SH-SY5Y (cell line): ENCODE results near the gene HEPACAM.

Source experiments
- GATA2 ChIP-seq: IDR thresholded peaks from 2 replicates; pipeline ENCODE4 v1.6.1; 2011; ENCODE audit warnings: mild to moderate bottlenecking, low read depth, low read length
- GATA3 ChIP-seq: IDR thresholded peaks from 2 replicates; pipeline ENCODE4 v1.6.1; 2011; ENCODE audit warnings: low read depth, mild to moderate bottlenecking, low read length, moderate library complexity

The HEPACAM gene

DNA sequence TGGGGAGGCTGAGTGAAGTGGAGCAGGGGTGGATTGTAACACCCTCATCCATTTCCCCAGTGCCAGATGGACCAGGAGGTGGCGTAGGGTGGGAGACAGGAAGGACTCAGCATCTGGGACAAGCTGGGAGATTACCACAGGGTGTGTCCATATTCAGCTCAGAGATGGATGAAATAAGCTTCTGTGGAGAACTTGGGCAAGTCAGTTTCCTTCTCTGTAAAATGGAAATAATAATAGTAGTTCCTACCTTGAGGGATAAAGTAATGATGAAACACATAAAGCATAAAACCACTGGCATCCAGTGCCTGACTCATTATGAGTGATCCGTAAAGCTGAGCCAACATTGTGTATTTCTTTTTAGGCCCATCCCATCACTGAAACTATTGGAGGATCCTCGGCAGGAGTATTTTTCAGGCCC lies 37.6 kb downstream of the HEPACAM start:
- TF ChIP-seq GATA3 (no peak), GATA2 (no peak)

DNA sequence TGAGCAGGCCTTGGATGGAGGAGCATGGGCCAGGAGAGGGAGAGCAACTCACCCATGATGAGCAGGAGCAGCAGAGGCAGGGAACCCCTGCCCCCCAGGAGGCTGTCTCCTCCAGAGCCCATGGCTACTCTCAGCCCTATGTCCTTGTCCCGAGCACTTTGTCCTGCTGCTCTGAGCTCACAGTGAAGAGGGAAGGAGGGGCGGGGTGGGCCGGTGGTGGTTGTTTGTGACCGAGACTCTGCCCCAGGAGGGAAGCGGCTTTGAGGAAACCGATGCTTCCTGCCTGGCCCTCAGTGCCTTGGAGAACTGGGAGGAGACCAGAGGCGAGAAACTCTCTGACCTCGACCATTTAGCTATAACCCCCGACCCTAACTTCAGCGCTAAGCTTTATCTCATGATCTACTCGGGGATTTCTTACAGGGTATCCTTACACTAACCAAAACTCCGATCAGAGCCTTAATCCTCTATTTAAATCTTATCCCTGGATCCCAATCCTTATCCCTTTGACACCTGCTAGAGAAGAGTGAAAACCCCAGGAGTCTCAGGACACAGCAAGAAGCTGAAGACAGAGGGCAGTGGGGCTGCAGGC lies 38.1 kb downstream of the HEPACAM start, which contains the start of gene ROBO4:
Gene ROBO4, minus strand, starts transcription at position 192 of the 589 bp plus-strand sequence. Its CDS starts 70 bp downstream, at position 122.
- TF ChIP-seq GATA2 (no peak), GATA3 (no peak)

DNA sequence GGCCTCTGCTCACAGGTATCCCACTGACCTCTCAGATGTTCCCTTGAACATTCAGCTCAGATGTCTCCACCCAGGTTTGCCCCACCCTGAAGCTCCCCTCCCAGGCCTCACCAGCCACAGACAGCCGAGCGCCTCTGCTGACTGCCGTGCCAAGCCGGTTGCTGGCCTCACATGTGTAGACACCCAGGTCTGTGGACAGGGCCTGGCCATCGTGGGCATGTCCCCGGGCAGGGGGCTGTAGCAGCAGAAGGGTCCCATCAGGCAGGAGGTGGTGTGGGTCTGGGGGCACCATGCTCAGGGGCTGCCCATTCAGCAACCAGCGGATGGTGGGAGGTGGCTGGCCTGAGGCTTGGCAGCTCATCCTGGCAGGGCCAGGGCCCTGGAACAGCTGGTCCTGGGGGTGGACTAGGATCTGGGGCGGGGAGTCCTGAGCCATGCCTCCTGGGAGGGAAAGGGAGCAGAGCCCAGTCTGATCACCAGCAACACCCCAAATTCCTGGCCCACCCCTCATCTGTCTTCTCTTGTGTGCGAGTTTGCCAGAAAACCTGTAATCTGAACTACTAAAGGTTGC lies 38.9 kb downstream of the HEPACAM start:
- TF ChIP-seq GATA2 = no peak
- TF ChIP-seq GATA3 = no peak

DNA sequence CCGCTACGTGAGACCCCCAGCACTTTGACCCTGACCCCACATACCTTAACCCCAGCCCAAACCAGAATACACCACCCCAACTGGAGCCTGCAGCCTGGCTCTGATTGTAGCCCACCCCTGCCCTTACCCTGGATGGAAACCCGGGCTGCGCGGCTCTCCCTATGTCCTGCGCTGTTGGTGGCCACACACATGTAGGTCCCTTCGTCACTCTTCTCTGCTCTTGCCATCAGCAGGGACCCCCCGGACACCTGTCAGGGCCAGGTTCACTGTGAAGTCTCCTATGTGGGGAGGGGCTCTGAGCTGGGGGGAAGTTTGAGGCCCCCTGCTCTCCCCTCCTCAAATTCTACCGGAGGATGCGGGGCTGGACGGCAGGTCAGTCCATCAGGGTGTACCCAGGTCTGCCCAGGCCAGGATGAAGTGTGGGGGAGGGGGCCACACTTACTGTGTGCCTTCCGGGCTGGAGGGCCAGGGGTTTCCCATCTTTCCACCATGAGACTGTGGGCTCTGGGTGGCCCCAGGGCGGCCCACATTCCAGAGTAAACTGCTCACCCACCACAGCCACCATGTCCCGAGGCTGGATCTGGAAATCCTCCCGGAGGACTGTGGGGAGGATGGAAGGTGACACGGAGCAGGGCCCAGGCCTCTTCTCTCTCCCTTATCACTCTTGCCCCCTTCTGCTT lies 39.6 kb downstream of the HEPACAM start:
- no peak for TF ChIP-seq GATA3
- no peak for TF ChIP-seq GATA2

DNA sequence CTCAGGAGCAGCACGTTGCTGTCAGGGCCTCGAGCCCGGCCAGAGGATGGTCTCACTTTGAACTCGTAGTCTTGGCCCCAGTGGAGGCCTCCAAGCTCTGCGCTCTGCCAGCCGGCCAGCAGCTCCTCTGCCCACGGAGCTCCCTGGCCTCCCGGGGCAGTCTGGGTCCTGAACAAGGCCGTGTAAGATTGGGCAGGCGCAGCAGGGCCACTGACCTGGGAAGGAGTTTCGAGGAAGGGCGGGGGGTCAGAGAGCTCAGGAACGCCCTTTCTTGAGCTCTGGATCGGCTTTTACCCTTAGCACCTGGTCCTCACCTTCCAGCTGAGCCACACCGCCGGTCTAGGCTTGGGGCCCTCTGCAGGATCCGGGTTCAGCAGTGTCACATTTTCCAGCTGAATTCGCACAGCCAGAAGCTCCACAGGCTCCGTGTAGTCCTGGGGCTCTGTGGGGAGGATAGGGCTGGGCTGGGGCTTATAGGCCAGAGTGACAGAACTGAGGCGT lies 40.3 kb downstream of the HEPACAM start:
- TF ChIP-seq GATA3 (no peak), GATA2 (no peak)

DNA sequence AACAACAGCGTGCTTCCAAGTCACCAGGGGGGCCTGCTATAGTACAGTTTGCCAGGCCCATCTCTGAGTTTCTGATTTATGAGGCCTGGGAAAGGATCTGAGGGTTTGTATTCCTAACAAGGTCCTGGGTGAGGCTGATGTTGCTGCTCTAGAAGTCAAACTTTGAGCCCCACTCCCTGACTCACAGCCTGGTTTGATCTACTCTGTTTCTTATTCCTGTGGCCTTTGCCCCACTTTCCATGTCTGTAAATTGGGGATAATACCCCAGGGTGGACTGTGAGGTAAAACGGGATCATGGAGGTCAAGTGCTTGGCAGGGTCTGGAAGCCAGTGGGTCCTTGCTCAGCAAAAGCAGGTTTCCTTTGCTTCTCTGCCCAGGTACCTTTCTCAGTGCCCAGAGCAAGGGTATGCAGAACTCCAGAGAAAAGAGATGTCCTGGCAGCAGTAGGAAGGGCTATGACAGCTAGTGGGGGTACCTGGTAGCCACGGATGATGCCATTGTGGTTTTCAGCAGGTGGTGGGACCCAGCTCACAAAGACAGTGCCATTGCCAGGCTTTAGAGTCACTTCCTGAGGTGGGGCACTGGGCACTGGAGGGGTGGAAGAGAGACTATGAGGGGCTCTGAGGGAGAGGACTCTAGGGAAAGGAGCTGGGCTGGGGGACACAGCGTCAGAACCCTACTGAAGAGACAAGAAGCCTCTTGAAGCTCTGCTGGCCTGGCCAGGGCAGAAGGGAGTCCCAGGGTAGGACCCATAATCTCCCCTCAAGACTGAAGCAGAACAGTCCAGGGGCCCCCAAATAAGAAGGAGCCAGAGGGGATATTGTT lies 41.0 kb downstream of the HEPACAM start:
- TF ChIP-seq GATA3 = no peak
- no peak for TF ChIP-seq GATA2

DNA sequence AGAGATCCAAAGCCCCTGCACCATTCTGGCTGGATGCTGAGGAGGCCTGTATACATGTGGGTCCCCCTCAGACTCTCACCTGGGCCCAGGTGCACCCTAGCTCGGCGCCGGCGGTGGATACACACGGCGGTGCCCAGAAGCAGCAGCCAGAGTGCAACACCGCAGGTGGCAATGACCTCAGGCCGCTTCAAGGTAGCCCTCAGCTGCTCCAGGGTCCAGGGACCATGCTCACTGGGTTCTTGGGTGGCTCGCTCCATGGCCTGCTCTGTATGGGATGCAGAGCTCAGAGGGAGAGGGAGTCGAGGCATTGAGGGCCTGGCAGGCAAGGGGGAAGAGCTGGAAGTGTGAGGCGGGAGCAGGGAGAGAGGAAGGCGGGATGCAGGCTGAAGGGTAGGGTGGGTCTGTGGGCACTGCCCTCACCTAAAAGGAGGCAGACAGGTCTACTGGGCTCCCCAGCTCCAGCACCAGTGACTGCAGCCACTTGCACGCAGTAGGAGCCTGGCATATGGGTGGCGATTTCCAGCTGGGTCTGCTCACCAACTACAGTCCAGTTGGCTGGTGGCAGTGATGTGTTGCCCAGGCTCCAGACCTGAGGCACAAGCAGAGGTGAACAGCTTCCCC lies 42.0 kb downstream of the HEPACAM start:
- TF ChIP-seq GATA2 = no peak
- no peak for TF ChIP-seq GATA3

DNA sequence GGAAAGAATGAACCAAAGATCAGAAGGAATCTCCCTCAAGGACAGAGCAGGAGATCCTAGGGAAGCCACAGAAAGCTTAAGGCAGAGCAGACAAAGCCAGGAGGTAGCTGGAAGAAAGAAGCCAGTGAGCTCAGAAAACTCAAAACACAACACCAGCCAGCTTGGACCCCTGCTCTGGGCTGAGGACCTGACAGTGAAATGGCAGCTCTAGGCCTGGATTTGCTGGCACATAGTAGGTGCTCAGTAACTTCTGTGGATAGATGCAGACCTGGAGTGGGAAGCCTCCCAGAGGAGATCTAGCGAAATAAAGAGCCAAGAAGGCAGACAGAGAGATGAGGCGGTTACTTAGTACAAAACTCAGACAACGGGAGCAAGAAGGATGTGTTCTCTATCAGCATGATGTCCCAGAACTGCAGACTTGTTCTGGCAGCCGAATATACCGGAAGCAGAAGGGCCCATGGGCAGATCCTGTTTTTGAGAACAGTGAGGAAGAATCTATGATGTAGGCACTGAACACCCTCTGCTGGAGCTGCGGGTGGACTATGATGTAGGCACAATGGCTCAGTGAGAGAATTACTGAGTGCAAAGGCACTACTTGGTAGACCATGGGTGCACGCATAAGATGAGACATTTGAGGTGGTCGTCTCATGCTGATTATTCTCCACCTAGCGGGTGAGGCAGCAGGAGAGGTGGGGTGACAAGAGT lies 42.9 kb downstream of the HEPACAM start:
- TF ChIP-seq GATA3 (no peak), GATA2 (no peak)

DNA sequence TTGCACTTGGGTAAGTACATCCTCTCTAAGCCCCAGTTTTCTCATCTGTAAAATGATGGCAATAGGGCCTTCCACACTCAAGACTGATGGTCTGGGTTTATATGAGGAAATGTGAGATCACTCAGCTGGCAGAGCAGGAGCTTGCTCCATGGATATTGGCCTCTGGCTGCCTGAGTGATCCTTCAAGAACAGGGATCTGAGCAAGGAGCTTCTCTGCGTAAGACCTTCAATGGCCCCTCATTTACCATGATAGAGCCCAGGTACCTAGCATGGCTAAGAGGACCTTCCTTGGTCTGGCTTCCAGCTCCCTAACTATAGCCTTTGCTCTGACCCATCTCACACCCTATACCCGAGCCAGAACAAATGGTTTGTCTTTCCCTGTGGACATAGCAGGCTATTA lies 43.7 kb downstream of the HEPACAM start:
- TF ChIP-seq GATA3 = no peak
- no peak for TF ChIP-seq GATA2

DNA sequence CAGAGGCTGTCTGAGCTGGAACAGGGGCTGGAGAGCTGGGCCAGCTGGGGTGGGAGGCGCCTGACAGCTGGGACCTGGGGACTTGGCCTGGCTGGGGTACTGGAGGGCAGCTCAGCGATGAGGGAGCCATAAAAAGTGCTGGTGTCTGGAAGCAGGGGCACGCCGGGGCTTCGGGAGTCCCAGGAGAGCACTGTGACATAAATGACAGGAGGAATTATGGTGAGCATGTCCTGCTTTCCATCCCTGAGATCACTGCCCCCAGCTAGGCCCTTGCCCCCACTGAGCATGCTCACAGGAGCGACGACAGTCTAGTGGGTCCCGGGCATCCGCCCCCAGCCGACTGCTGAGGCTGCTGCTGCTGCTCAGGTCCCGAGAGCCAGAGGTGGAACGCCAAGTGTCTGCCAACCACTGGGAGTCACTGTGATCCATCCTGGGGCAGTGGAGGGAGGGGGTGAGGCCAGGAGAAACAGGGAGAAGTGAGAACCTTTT lies 44.4 kb downstream of the HEPACAM start:
- TF ChIP-seq GATA3 = no peak
- no peak for TF ChIP-seq GATA2

DNA sequence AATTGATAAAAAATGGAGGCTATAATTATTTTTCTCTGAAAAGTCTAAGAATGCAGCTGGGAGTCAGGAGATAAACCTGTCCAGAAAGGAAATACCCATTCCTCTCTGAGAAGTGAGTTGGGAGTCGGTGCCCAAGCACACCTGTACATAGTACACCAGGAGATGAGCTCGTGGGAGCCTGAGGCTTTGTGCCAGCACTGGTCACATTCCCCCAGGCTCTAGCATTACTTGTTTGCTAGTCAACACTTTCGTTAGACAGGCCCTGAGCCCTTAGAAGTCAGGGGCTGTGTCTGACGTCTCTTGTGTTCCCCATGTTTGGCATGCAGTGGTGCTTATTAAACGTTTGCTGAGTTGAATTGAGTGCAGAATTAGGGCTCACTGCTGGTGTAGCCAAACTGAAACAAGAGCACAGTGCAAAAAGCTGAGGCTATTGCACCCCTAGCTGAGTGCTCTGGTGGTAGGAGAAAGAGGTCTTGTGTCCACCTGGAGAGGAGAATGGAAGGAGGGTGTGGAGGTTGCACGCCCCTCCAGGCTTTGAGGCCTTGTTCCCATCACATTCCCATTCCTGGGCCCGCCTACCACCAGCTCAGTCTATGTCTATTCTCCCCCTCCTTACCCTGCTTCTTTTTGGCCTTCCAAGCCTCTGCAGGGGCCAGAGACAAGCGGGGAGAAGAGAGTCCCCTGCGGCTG lies 45.0 kb downstream of the HEPACAM start:
- TF ChIP-seq GATA3 (no peak), GATA2 (no peak)

DNA sequence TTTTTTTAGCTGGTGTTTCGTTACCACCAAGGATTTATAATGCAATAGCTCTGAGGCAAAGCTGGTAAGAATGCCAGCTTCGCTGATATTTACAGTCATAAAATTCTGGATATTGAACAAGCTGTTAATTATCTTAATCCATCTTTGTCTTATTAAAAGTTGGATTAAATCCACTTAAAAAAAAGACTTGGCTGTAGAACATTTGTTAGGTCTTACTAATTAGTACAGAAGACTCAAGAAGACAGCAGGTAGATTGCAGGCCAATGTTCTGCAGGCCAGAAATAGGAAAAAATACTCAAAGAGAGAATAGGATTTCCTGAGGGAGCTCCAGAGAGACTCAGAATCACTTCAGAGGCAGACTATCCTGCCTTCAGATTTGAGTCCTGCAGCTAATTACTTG lies 45.7 kb downstream of the HEPACAM start:
- TF ChIP-seq GATA3 (no peak), GATA2 (no peak)
